Progenitor cell of endocrine pancreas (in vitro differentiated cells): ENCODE data around the gene TTLL4. TPM values are rescaled to one million over a fixed set of nuclear protein-coding genes. Genes with fewer than 3 reads are reported as not detected.

Source experiments
- DNase-seq: peaks from one replicate; pipeline ENCODE4 v3.0.0; 2021; ENCODE audit warnings: low spot score; ENCODE audit not compliant: unreplicated experiment
- H3K27ac Mint-ChIP-seq: 2 replicates; pipeline ENCODE4 v1.8.0; 2021; ENCODE audit warnings: mild to moderate bottlenecking, moderate library complexity, mixed read lengths
- H3K27me3 Mint-ChIP-seq: 2 replicates; pipeline ENCODE4 v1.8.0; 2021; ENCODE audit warnings: mixed read lengths
- H3K36me3 Mint-ChIP-seq: 2 replicates; pipeline ENCODE4 v1.8.0; 2022; ENCODE audit warnings: mixed read lengths; ENCODE audit not compliant: insufficient read depth
- H3K4me1 Mint-ChIP-seq: 2 replicates; pipeline ENCODE4 v1.8.0; 2021; ENCODE audit warnings: low read depth, mixed read lengths
- H3K4me3 Mint-ChIP-seq: 2 replicates; pipeline ENCODE4 v1.8.0; 2021; ENCODE audit warnings: low read depth, mild to moderate bottlenecking, moderate library complexity, mixed read lengths
- H3K9me3 Mint-ChIP-seq: 2 replicates; pipeline ENCODE4 v1.8.0; 2021; ENCODE audit warnings: low read depth, mixed read lengths
- total RNA-seq: library from RNA; stranded (reverse); gene quantifications from 2 replicates; pipeline ENCODE4 v1.2.1, GENCODE V29; 2021
- TF ChIP-seq, protein P1 (sequence below): fragments of 200-600 bp; sonication (generic); IDR thresholded peaks from one replicate; pipeline ENCODE4 v1.5.0; 2021; ENCODE audit warnings: antibody characterized with exemption, mild to moderate bottlenecking; ENCODE audit not compliant: unreplicated experiment

The TTLL4 gene
- total RNA-seq, 1 donor from 2014 or later = 93.4 TPM

DNA sequence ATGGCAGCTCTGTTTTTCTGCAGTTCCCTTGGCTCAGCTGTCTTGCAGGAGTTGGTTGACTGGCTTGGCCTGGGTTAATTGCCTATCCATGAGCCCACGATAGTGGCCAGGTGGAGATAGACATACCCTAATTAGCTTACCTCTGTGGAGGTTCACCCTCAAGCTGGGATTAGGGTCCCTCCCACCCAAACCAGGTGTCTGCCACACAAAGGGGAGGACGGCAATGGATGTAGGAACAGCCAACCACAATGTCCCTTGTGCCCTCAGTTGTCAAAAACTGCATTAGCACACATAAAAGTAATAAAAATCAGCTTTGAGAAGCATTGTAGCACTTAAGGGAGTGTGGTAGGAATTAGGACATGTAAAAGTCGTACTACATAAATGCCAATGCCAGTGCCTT, 75.5 kb downstream of the TTLL4 start:
- H3K36me3 Mint-ChIP-seq = peaks cover 4% of the 10 kb centered on the region
- peaks cover 20% of the 10 kb centered on the region for H3K4me1 Mint-ChIP-seq
- H3K4me3 Mint-ChIP-seq = no peak overlapping the region
- DNase-seq = no peak
- H3K27ac Mint-ChIP-seq = no peak overlapping the region
- TF ChIP-seq, protein P1, sequence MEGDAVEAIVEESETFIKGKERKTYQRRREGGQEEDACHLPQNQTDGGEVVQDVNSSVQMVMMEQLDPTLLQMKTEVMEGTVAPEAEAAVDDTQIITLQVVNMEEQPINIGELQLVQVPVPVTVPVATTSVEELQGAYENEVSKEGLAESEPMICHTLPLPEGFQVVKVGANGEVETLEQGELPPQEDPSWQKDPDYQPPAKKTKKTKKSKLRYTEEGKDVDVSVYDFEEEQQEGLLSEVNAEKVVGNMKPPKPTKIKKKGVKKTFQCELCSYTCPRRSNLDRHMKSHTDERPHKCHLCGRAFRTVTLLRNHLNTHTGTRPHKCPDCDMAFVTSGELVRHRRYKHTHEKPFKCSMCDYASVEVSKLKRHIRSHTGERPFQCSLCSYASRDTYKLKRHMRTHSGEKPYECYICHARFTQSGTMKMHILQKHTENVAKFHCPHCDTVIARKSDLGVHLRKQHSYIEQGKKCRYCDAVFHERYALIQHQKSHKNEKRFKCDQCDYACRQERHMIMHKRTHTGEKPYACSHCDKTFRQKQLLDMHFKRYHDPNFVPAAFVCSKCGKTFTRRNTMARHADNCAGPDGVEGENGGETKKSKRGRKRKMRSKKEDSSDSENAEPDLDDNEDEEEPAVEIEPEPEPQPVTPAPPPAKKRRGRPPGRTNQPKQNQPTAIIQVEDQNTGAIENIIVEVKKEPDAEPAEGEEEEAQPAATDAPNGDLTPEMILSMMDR = no peak
- no peaks in the 10 kb centered on the region for H3K27me3 Mint-ChIP-seq
- no peaks in the 10 kb centered on the region for H3K9me3 Mint-ChIP-seq

DNA sequence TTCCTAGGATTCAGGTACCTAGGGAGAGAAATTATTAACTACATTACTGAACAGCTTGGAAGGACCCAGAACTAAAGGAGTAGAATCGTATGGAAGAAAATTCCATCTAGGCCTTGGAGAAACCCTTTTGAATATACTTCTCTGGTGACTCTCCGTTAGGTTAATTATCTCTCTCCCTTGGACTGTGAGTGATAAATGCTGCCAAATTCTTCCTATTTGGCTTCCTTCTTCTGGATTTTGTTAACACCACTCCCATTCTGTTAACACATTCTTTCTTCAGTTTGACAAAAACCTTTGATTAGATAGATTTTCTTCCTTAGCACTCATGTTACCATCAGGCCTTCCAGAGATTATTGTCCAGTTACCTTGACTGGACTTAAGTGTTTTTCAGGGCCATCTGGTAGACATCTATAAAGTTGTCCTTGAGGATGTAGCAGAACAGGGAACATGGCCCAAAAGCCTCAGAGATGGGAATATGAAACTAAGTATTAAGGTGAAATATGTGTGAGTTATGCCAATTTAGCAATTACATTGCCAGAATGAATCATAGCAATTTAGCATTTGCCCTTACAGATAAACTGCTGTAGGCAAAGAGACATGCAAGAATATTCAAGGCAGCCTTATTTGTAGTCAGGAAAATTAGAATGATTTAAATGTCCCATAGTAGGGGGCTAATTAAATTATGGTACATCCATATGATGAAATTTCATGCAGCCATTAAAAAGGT, 78.1 kb downstream of the TTLL4 start:
- Mint-ChIP-seq H3K4me3 (no peak overlapping the region), H3K27ac (no peak overlapping the region), H3K27me3 (no peaks in the 10 kb centered on the region), H3K36me3 (peaks cover 4% of the 10 kb centered on the region), H3K4me1 (peaks cover 7% of the 10 kb centered on the region), H3K9me3 (no peaks in the 10 kb centered on the region)
- TF ChIP-seq, protein P1 = no peak
- no peak for DNase-seq

DNA sequence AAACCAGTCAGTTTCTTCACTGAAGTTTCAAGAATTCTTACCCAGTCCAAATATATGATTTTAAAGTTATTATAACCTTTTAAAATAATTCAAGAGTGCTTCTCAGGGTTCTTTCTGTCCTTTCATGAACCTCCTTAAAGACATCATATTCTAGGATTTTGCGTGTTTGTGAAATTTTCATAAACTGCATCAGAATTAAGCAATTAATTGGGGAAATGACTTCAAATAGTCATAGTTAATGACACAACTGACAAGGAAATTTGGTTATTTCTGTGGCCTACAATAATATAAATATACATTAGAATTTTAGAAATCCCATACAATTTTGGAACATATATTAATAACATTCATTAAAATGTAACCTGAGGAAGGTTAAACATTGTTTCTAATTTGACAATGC, 81.8 kb downstream of the TTLL4 start:
- Mint-ChIP-seq H3K27ac (no peak overlapping the region), H3K4me3 (no peak overlapping the region), H3K36me3 (peaks cover 4% of the 10 kb centered on the region), H3K4me1 (peaks cover 18% of the 10 kb centered on the region), H3K9me3 (no peaks in the 10 kb centered on the region), H3K27me3 (no peaks in the 10 kb centered on the region)
- TF ChIP-seq, protein P1 = no peak
- no peak for DNase-seq

DNA sequence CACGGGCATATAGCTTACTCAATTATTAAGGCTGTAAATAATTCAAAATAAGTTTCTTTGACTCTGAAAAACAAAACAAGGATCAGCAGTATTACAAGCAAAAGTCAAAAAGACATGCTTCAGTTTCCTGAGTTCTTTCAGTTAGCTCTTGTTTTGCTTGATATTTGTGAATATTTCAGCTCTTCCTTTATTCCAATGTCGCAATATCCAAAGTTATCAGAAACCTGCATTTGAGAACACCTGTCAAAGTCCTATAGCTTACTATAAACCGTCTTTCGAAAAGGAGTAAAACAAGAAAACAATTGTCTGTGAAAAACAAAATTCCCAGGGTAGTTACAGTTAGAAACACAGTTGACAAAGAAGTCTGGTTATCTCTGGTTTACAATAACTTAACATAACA, 86.1 kb downstream of the TTLL4 start:
- no peak overlapping the region for H3K27ac Mint-ChIP-seq
- no peaks in the 10 kb centered on the region for H3K27me3 Mint-ChIP-seq
- TF ChIP-seq, protein P1 = no peak
- no peaks in the 10 kb centered on the region for H3K36me3 Mint-ChIP-seq
- no peak for DNase-seq
- no peak overlapping the region for H3K4me3 Mint-ChIP-seq
- H3K4me1 Mint-ChIP-seq = peaks cover 39% of the 10 kb centered on the region
- H3K9me3 Mint-ChIP-seq = no peaks in the 10 kb centered on the region

DNA sequence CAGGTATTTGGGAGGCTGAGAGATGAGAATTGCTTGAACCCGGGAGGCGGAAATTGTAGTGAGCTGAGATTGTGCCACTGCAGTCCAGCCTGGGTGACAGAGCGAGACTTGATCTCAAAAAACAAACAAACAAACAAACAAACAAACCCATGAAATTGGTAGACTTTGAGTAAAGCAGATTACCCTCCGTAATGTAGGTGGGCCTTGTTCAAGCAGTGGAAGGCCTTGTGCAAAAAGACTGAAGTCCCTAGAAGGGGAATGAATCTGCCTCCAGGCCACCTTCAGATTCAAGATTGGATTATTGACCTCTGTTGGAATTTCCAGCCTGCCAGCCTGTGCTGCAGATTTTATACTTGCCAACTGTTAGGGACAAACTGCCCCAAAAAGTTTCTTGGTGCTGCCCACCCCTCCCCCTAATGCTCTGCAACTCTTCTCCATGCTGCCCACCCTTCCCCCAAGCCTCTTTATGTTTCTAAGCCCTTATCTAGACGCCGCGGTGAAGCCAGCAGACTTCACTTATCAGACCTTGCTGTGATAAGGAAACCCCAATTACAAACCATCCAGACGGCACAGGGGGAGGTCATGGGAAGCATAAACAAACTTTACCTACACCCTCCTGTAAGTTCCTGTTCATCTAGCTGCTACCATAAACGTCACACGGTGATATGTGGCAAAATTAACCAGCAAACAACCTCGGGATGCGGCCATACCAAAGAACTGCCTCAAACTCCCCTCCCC, 88.3 kb downstream of the TTLL4 start:
- no peaks in the 10 kb centered on the region for H3K9me3 Mint-ChIP-seq
- no peaks in the 10 kb centered on the region for H3K36me3 Mint-ChIP-seq
- H3K27ac Mint-ChIP-seq = peak overlapping the region; percentile 84
- peaks cover 44% of the 10 kb centered on the region for H3K4me1 Mint-ChIP-seq
- TF ChIP-seq, protein P1 = no peak
- peak overlapping the region; percentile 30 for H3K4me3 Mint-ChIP-seq
- no peaks in the 10 kb centered on the region for H3K27me3 Mint-ChIP-seq
- DNase-seq = no peak
